B cell (primary cell): ENCODE measurements around the gene SLC4A2. TPM values are rescaled to one million over a fixed set of nuclear protein-coding genes. Genes with fewer than 3 reads are reported as not detected.

Source experiments
- ATAC-seq: fragments of 200-7000 bp; cut with Tn5 transposase; one replicate; pipeline ENCODE4 v1.10.0; 2021; ENCODE audit warnings: low read depth, mild to moderate bottlenecking, moderate number of reproducible peaks, moderate library complexity
- CTCF ChIA-PET: fragments of 350-600 bp; sonication (Branson Sonifier 250); formaldehyde crosslinking; loops from one replicate; lab custom pipeline; 2021; ENCODE audit warnings: antibody characterized with exemption, inconsistent platforms; lab: Charles Lee
- POLR2A ChIA-PET: fragments of 350-600 bp; sonication (Branson Sonifier 250); formaldehyde crosslinking; loops from one replicate; lab custom pipeline; 2021; ENCODE audit warnings: antibody characterized with exemption; lab: Charles Lee
- DNase-seq: peaks from one replicate; pipeline ENCODE4 v3.0.0; 2013
- H2AFZ ChIP-seq: 2 replicates; pipeline ENCODE4 v1.6.1; 2012; ENCODE audit warnings: mild to moderate bottlenecking, low read depth, low read length; ENCODE audit not compliant: insufficient read depth, poor library complexity, severe bottlenecking
- H3K27ac ChIP-seq, 2 donors: 1 replicate in 1 of 2; 2 replicates in 1 of 2; pipeline ENCODE4 v1.5.1; 2012 to 2013; ENCODE audit warnings: low read length in 2 of 2, mild to moderate bottlenecking in 2 of 2, moderate library complexity in 1 of 2
- H3K27me3 ChIP-seq, 4 experiments: fragments of 200-600 bp in 1 of 4; sonication (generic) in 1 of 4; replicated peaks in 1 of 4; 1 replicate in 2 of 4; 2 replicates in 2 of 4; pipeline versions ENCODE4 v1.6.1 to v1.7.0; 2013 to 2016; ENCODE audit warnings: low read length in 3 of 4, mild to moderate bottlenecking in 2 of 4, mixed read lengths in 1 of 4, moderate library complexity in 1 of 4; ENCODE audit not compliant: insufficient read depth in 4 of 4, control insufficient read depth in 3 of 4; ENCODE audit errors: control extremely low read depth in 1 of 4
- H3K36me3 ChIP-seq, 2 experiments: replicated peaks in 1 of 2; 1 replicate in 1 of 2; 2 replicates in 1 of 2; pipeline versions ENCODE4 v1.6.1 to v1.7.1; 2013; ENCODE audit warnings: low read length in 1 of 2; ENCODE audit not compliant: insufficient read depth in 2 of 2, control insufficient read depth in 1 of 2; ENCODE audit errors: control extremely low read depth in 1 of 2, extremely low read depth in 1 of 2
- H3K4me1 ChIP-seq, 2 donors: fragments of 200-600 bp in 1 of 2; sonication (generic) in 1 of 2; 1 replicate in 1 of 2; 2 replicates in 1 of 2; pipeline versions ENCODE4 v1.5.1 to v1.6.1; 2013 to 2017; ENCODE audit warnings: low read length in 2 of 2; ENCODE audit not compliant: control insufficient read depth in 2 of 2, insufficient read depth in 2 of 2
- H3K4me2 ChIP-seq: replicated peaks from 2 replicates; pipeline ENCODE3; 2012; ENCODE audit warnings: mild to moderate bottlenecking, low read depth, low read length; ENCODE audit not compliant: poor library complexity, severe bottlenecking
- H3K4me3 ChIP-seq, 5 experiments: fragments of 200-600 bp in 1 of 5; sonication (generic) in 1 of 5; 1 replicate in 3 of 5; 2 replicates in 2 of 5; pipeline versions ENCODE4 v1.5.1 to v1.7.0; 2011 to 2016; ENCODE audit warnings: low read length in 4 of 5, mild to moderate bottlenecking in 4 of 5, low read depth in 2 of 5, control low read depth in 1 of 5, moderate library complexity in 1 of 5; ENCODE audit not compliant: insufficient read depth in 1 of 5; ENCODE audit errors: control extremely low read depth in 1 of 5, extremely low read depth in 1 of 5
- H3K79me2 ChIP-seq: fragments of 200-600 bp; sonication (generic); one replicate; pipeline ENCODE4 v1.6.0; 2016; ENCODE audit warnings: low read length; ENCODE audit not compliant: control insufficient read depth, insufficient read depth
- H3K9ac ChIP-seq: fragments of 200-600 bp; sonication (generic); 2 replicates; pipeline ENCODE4 v1.6.1; 2017; ENCODE audit warnings: mild to moderate bottlenecking, low read length, moderate library complexity
- H3K9me3 ChIP-seq, 3 donors: one replicate each; pipeline versions ENCODE4 v1.6.1 to v1.7.1; 2013; ENCODE audit warnings: low read length in 2 of 3; ENCODE audit not compliant: control insufficient read depth in 2 of 3, insufficient read depth in 1 of 3; ENCODE audit errors: control extremely low read depth in 1 of 3
- H4K20me1 ChIP-seq: 2 replicates; pipeline ENCODE4 v1.6.0; 2012; ENCODE audit warnings: mild to moderate bottlenecking, low read length; ENCODE audit not compliant: insufficient read depth, control insufficient read depth, poor library complexity, severe bottlenecking
- H3K27ac Mint-ChIP-seq: one replicate; pipeline ENCODE4 v1.8.0; 2021; ENCODE audit warnings: mixed read lengths
- H3K27me3 Mint-ChIP-seq: one replicate; pipeline ENCODE4 v1.8.0; 2021; ENCODE audit warnings: mixed read lengths
- H3K4me1 Mint-ChIP-seq: one replicate; pipeline ENCODE4 v1.8.0; 2021; ENCODE audit warnings: mixed read lengths
- H3K4me3 Mint-ChIP-seq: one replicate; pipeline ENCODE4 v1.8.0; 2021; ENCODE audit warnings: mixed read lengths
- H3K9me3 Mint-ChIP-seq: one replicate; pipeline ENCODE4 v1.8.0; 2022; ENCODE audit warnings: mixed read lengths; ENCODE audit not compliant: insufficient read depth
- EZH2 ChIP-seq: IDR thresholded peaks from 2 replicates; pipeline ENCODE4 v1.6.1; 2012; ENCODE audit warnings: borderline replicate concordance, low read depth, mild to moderate bottlenecking, moderate library complexity, low read length; ENCODE audit not compliant: insufficient read depth, poor library complexity, severe bottlenecking
- WGBS: methylation state at CpG from one replicate; pipeline ENCODE4 v1.1.5; 2013; ENCODE audit warnings: missing lambda C conversion rate; ENCODE audit not compliant: insufficient coverage; 5-methylcytosine and 5-hydroxymethylcytosine counted together
- intact Hi-C: fragments of 100-400 bp; cut with micrococcal nuclease; formaldehyde crosslinking; loops from one replicate; pipeline ENCODE4 v1.10.0; 2022
- polyA plus RNA-seq: library from polyadenylated mRNA; depleted of rRNA; stranded (reverse); fragments of >200 nt; gene quantifications from 2 replicates; pipeline ENCODE4 v1.2.3, GENCODE V29; 2012
- total RNA-seq, 2 donors: library from RNA; stranded (reverse); fragments of 120-200 nt in 1 of 2; gene quantifications; 1 replicate in 1 of 2; 2 replicates in 1 of 2; pipeline versions ENCODE4 v1.2.3 to v1.2.4, GENCODE V29; 2013 to 2022
- TF ChIP-seq, protein P1 (sequence below): fragments of 200-600 bp; IDR thresholded peaks from one replicate; pipeline ENCODE4 v1.8.0; 2022; ENCODE audit warnings: antibody characterized with exemption, mild to moderate bottlenecking

SLC4A2 gene
- total and polyA plus RNA-seq, 2 donors (not counting 1 experiment from before 2014, with no cell fraction given), result 82.8 to 113 TPM

GRCh38 chr7:151065516-151065915 is 6.1 kb downstream of the SLC4A2 start:
- Mint-ChIP-seq H3K27ac (no peak overlapping the region), H3K27me3 (no peaks in the 10 kb centered on the region), H3K9me3 (no peaks in the 10 kb centered on the region), H3K4me1 (peaks cover 13% of the 10 kb centered on the region), H3K4me3 (no peak overlapping the region)
- peaks cover 25% of the 10 kb centered on the region for H4K20me1 ChIP-seq
- H3K36me3 ChIP-seq, result peaks cover 0 to 39% of the 10 kb centered on the region in 2 experiments
- DNase-seq, result no peak
- no peak overlapping the region for H3K27ac ChIP-seq
- H3K79me2 ChIP-seq, result peaks cover 21% of the 10 kb centered on the region
- no peak for ATAC-seq
- H3K4me1 ChIP-seq, result peaks cover 5 to 12% of the 10 kb centered on the region in 2 donors
- no peaks in the 10 kb centered on the region for H3K27me3 ChIP-seq
- intact Hi-C loops, result no loop called here
- H3K9me3 ChIP-seq, result no peaks in the 10 kb centered on the region
- CTCF ChIA-PET, result no interaction called here
- WGBS, result 97% methylated on average over 14 of the region's 14 CpGs
- H3K4me2 ChIP-seq, result no peak overlapping the region
- POLR2A ChIA-PET, result no interaction called here
- H3K4me3 ChIP-seq, result no peak overlapping the region
- H3K9ac ChIP-seq, result no peak overlapping the region
- no peak overlapping the region for H2AFZ ChIP-seq
- TF ChIP-seq, protein P1, sequence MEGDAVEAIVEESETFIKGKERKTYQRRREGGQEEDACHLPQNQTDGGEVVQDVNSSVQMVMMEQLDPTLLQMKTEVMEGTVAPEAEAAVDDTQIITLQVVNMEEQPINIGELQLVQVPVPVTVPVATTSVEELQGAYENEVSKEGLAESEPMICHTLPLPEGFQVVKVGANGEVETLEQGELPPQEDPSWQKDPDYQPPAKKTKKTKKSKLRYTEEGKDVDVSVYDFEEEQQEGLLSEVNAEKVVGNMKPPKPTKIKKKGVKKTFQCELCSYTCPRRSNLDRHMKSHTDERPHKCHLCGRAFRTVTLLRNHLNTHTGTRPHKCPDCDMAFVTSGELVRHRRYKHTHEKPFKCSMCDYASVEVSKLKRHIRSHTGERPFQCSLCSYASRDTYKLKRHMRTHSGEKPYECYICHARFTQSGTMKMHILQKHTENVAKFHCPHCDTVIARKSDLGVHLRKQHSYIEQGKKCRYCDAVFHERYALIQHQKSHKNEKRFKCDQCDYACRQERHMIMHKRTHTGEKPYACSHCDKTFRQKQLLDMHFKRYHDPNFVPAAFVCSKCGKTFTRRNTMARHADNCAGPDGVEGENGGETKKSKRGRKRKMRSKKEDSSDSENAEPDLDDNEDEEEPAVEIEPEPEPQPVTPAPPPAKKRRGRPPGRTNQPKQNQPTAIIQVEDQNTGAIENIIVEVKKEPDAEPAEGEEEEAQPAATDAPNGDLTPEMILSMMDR, result no peak
- no peak for TF ChIP-seq EZH2

DNA sequence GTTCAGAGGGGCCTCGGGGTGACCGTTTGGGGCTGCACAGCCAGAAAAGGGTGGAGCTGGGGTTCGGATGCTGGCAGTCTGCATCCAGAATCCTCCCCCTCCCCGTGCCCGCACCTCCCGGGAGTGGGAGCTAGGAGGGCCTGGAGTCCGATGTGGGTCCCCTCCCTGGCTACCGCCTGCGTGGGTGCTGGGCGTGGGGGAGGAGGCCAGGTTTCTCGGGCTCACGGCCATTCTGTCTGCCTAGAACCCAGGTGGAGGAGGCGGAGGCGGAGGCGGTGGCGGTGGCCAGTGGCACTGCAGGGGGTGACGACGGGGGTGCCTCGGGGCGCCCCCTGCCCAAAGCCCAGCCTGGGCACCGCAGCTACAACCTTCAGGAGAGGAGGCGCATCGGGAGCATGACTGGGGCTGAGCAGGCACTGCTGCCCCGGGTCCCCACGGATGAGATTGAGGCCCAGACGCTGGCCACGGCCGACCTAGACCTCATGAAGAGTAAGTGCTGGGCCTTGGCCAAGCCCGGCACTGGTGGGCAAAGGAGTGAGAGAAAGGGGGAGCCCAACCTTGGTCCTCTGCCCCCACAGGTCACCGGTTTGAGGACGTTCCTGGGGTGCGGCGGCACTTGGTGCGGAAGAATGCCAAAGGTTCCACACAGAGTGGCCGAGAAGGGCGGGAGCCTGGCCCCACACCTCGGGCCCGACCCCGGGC is 7.0 kb downstream of the SLC4A2 start:
- Histone ChIP-seq H3K27ac (no peak overlapping the region), H3K9ac (no peak overlapping the region), H3K36me3 (peaks cover 0 to 45% of the 10 kb centered on the region in 2 experiments), H3K4me3 (no peak overlapping the region), H3K27me3 (no peaks in the 10 kb centered on the region), H3K79me2 (peaks cover 12% of the 10 kb centered on the region), H3K4me1 (peaks cover 0 to 3% of the 10 kb centered on the region in 2 donors), H2AFZ (no peak overlapping the region), H3K9me3 (no peaks in the 10 kb centered on the region), H4K20me1 (peaks cover 16% of the 10 kb centered on the region), H3K4me2 (no peak overlapping the region)
- TF ChIP-seq, protein P1, result no peak
- no peak for TF ChIP-seq EZH2
- CTCF ChIA-PET, result no interaction called here
- Mint-ChIP-seq H3K4me3 (no peak overlapping the region), H3K4me1 (peaks cover 5% of the 10 kb centered on the region), H3K27ac (no peak overlapping the region), H3K27me3 (no peaks in the 10 kb centered on the region), H3K9me3 (no peaks in the 10 kb centered on the region)
- POLR2A ChIA-PET, result interaction anchor here (0.6 kb wide), 1 partner anchor 1915 kb away, joined by 3 read pairs; no protein-coding TSS in a partner anchor
- intact Hi-C loops, result no loop called here
- WGBS, result 97% methylated on average over 39 of the region's 39 CpGs
- no peak for DNase-seq
- ATAC-seq, result no peak
